Caco-2 (cell line): ENCODE measurements around the gene PLLP. TPM values are rescaled to one million over a fixed set of nuclear protein-coding genes. Genes with fewer than 3 reads are reported as not detected.
A peak's percentile ranks its signal among the peaks of the same experiment; 100 is the strongest.

Source experiments
- BruUV-seq: library from RNA; stranded (reverse); fragments of 400-500 nt; replicated peaks from 2 replicates; lab custom pipeline; 2021; lab: Mats Ljungman, UMichigan
- CTCF ChIA-PET: fragments of 300-600 bp; sonication (Branson Sonifier 250); formaldehyde crosslinking; loops from one replicate; lab custom pipeline; 2022; ENCODE audit warnings: antibody characterized with exemption; lab: Charles Lee
- POLR2A ChIA-PET: fragments of 300-600 bp; sonication (Branson Sonifier 250); formaldehyde crosslinking; loops from one replicate; lab custom pipeline; 2022; ENCODE audit warnings: antibody characterized with exemption; lab: Charles Lee
- DNase-seq, 2 experiments: peaks; one replicate each; pipeline versions ENCODE4 v3.0.0 to v3.0.0-alpha.2; 2020 to 2022
- H3K27me3 ChIP-seq: replicated peaks from 2 replicates; pipeline ENCODE4 v1.6.0; 2011; ENCODE audit warnings: low read length; ENCODE audit not compliant: control insufficient read depth, insufficient read depth
- H3K36me3 ChIP-seq: 2 replicates; pipeline ENCODE4 v1.5.1; 2011; ENCODE audit warnings: low read length; ENCODE audit not compliant: control insufficient read depth, insufficient read depth
- H3K4me1 ChIP-seq: fragments of 250-450 bp; sonication (Bioruptor Pico); 2 replicates; pipeline ENCODE4 v1.5.1; 2020; ENCODE audit warnings: mild to moderate bottlenecking
- H3K4me3 ChIP-seq: 2 replicates; pipeline ENCODE4 v1.5.1; 2011; ENCODE audit warnings: low read depth, mild to moderate bottlenecking, control low read depth, low read length
- H3K9me3 ChIP-seq: fragments of 250-450 bp; sonication (Bioruptor Pico); 2 replicates; pipeline ENCODE4 v1.5.1; 2020; ENCODE audit warnings: mild to moderate bottlenecking, moderate library complexity
- H3K27ac Mint-ChIP-seq: one replicate; pipeline ENCODE4 v1.8.0; 2022; ENCODE audit warnings: mixed read lengths; ENCODE audit not compliant: unreplicated experiment
- H3K27me3 Mint-ChIP-seq: one replicate; pipeline ENCODE4 v1.8.0; 2022; ENCODE audit warnings: mixed read lengths; ENCODE audit not compliant: insufficient read depth, unreplicated experiment
- H3K36me3 Mint-ChIP-seq: one replicate; pipeline ENCODE4 v1.8.0; 2022; ENCODE audit warnings: mild to moderate bottlenecking, mixed read lengths; ENCODE audit not compliant: insufficient read depth, unreplicated experiment
- H3K4me1 Mint-ChIP-seq: one replicate; pipeline ENCODE4 v1.8.0; 2022; ENCODE audit warnings: low read depth, mixed read lengths; ENCODE audit not compliant: unreplicated experiment
- H3K4me3 Mint-ChIP-seq: one replicate; pipeline ENCODE4 v1.8.0; 2022; ENCODE audit warnings: mild to moderate bottlenecking, moderate library complexity, mixed read lengths; ENCODE audit not compliant: unreplicated experiment
- H3K9me3 Mint-ChIP-seq: one replicate; pipeline ENCODE4 v1.8.0; 2022; ENCODE audit warnings: mixed read lengths; ENCODE audit not compliant: unreplicated experiment
- intact Hi-C: fragments of 100-400 bp; cut with micrococcal nuclease; formaldehyde crosslinking; loops from one replicate; pipeline ENCODE4 v1.10.0; 2022; ENCODE audit not compliant: unreplicated experiment
- total RNA-seq: library from RNA; stranded (reverse); gene quantifications from 2 replicates; pipeline ENCODE4 v1.2.3, GENCODE V29; 2022
- TF ChIP-seq, protein P1 (sequence below), 2 experiments: fragments of 200-600 bp in 1 of 2; IDR thresholded peaks; 1 replicate in 1 of 2; 2 replicates in 1 of 2; pipeline versions ENCODE4 v1.5.1 to v1.8.0; 2011 to 2022; ENCODE audit warnings: antibody characterized with exemption in 1 of 2, control low read depth in 1 of 2, inconsistent platforms in 1 of 2, low read depth in 1 of 2, low read length in 1 of 2, mild to moderate bottlenecking in 1 of 2, moderate library complexity in 1 of 2; ENCODE audit not compliant: insufficient read depth in 1 of 2, severe bottlenecking in 1 of 2, unreplicated experiment in 1 of 2

Gene PLLP
- total RNA-seq, 1 experiment from 2014 or later = 53.0 TPM

DNA sequence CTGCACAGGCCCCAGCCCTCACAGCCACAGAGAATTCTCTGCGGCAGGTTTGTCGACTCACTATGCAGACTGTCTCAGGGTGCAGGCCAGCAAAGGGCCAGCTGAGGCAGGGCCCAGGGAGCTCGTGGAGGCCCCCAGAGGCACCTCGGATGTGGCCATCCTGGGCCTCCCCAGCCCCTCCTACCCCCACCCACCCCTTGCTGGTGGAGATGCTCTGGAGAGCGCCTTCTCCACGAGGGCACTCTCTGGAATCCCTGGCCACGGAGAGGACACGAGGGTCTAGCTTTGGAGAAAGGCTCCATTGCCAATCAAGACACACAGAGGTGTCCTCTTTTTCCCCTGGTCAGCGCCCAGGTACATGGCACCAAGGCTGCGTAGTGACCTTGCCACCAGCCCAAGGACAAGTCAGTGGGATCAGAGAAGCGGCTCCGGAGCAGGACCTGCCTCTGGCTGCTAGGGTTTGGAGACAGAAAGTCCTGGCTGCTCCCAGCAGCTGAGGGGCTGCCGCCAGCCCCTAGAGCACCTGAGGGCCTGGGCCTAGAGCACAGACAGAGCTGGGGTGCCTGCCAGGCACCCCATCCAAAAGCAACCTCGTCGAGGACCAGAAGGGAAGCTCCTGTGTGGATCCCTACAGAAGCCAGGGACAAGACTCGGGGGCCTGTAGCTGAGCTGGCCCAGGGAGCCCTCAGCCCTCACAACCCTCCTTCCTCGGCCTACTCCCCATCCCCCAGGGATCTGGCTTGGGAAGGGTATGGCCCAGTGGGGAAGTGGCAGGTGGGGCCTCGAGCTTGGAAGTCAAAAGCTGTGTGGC, 20.7 kb downstream of the PLLP start:
- Mint-ChIP-seq H3K4me1 (peaks cover 7% of the 10 kb centered on the region), H3K9me3 (no peaks in the 10 kb centered on the region), H3K36me3 (peaks cover 13% of the 10 kb centered on the region), H3K4me3 (no peak overlapping the region), H3K27ac (no peak overlapping the region), H3K27me3 (no peaks in the 10 kb centered on the region)
- no TSS peak for BruUV-seq
- POLR2A ChIA-PET = no interaction called here
- Histone ChIP-seq H3K9me3 (no peaks in the 10 kb centered on the region), H3K4me3 (no peak overlapping the region), H3K27me3 (no peaks in the 10 kb centered on the region), H3K36me3 (0 out of 2 replicates have a peak, but pooled peaks cover 2% of the 10 kb centered on the region), H3K4me1 (peaks cover 7% of the 10 kb centered on the region)
- DNase-seq = no peak
- CTCF ChIA-PET = interaction anchor here (0.6 kb wide), 1 partner anchor 78 kb away, joined by 3 read pairs; the partner anchor contains the start of gene PSME3IP1
- TF ChIP-seq, protein P1, sequence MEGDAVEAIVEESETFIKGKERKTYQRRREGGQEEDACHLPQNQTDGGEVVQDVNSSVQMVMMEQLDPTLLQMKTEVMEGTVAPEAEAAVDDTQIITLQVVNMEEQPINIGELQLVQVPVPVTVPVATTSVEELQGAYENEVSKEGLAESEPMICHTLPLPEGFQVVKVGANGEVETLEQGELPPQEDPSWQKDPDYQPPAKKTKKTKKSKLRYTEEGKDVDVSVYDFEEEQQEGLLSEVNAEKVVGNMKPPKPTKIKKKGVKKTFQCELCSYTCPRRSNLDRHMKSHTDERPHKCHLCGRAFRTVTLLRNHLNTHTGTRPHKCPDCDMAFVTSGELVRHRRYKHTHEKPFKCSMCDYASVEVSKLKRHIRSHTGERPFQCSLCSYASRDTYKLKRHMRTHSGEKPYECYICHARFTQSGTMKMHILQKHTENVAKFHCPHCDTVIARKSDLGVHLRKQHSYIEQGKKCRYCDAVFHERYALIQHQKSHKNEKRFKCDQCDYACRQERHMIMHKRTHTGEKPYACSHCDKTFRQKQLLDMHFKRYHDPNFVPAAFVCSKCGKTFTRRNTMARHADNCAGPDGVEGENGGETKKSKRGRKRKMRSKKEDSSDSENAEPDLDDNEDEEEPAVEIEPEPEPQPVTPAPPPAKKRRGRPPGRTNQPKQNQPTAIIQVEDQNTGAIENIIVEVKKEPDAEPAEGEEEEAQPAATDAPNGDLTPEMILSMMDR (IDR thresholded peaks at IDR 0.05; ENCODE audit: insufficient read depth in 1 of 2, low read depth in 1 of 2, low read length in 1 of 2, severe bottlenecking in 1 of 2, unreplicated experiment in 1 of 2) = no peak
- intact Hi-C loops = no loop called here

DNA sequence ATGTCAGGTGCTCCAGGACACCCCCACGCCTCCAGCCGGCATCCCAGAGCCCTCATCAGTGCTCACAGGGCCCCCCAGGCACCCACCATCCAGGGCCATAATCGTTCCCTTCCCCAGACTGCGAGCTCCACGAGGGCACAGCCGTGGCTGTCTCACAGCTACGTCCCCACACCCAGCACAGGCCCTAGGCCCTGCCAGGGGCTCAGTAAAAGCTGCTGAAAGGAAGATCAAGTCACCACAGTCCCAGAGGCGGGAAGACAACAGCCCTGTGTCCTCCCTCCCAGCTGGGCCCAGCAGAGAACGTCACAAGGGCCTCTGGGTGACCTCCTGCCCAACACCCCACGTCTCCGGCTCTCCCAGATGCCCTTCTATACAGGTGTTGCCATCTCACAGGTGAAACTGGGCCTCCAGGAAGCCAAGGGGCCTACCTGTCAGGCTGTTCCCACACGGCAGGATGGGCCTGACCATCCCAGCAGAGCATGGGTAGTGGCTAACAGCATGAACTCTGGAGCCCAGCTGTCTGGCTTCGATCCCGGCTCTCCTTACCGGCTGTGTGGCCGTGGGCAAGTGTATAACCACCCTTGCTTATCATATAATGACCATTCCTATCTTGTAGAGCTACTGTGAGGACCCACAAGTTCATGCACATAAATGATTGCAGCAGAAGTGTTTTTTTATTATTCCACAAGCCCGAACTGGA, 21.5 kb downstream of the PLLP start:
- Mint-ChIP-seq H3K27ac (no peak overlapping the region), H3K27me3 (no peaks in the 10 kb centered on the region), H3K36me3 (peaks cover 19% of the 10 kb centered on the region), H3K4me1 (peaks cover under 1% of the 10 kb centered on the region), H3K4me3 (no peak overlapping the region), H3K9me3 (no peaks in the 10 kb centered on the region)
- POLR2A ChIA-PET = no interaction called here
- TF ChIP-seq, protein P1 (IDR thresholded peaks at IDR 0.05; ENCODE audit: insufficient read depth in 1 of 2, low read depth in 1 of 2, low read length in 1 of 2, severe bottlenecking in 1 of 2, unreplicated experiment in 1 of 2) = no peak
- BruUV-seq = no TSS peak
- Histone ChIP-seq H3K27me3 (no peaks in the 10 kb centered on the region), H3K9me3 (no peaks in the 10 kb centered on the region), H3K4me1 (no peaks in the 10 kb centered on the region; the same call in 1 of the 2 replicates), H3K4me3 (no peak overlapping the region), H3K36me3 (0 out of 2 replicates have a peak, but pooled peaks cover 2% of the 10 kb centered on the region)
- DNase-seq = peak in 1 of 2 experiments; percentile 32
- intact Hi-C loops = no loop called here
- CTCF ChIA-PET = interaction anchor here (0.6 kb wide), 1 partner anchor 77 kb away, joined by 3 read pairs; the partner anchor contains the start of gene PSME3IP1

DNA sequence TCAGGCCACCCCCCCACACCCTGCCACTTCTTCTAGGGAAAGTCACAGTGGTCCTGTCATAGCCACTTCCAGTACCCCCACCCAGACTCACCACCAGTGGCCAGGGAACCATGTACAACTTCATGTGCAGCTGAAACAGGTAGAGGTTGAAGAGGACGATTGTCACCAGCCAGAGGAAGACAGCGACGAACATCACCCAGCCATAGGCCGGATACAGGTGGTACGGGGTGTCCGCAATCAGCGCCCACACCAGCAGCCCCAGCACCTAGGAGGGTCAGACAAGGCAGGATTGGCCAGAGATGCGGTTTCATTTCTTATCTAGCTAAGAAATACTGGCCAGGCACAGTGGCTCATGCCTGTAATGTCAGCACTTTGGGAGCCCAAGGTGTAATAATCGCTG, 22.7 kb downstream of the PLLP start:
- H3K4me1 Mint-ChIP-seq = no peaks in the 10 kb centered on the region
- intact Hi-C loops = no loop called here
- no peaks in the 10 kb centered on the region for H3K27me3 ChIP-seq
- no peaks in the 10 kb centered on the region; the same call in 1 of the 2 replicates for H3K4me1 ChIP-seq
- H3K36me3 ChIP-seq = 0 out of 2 replicates have a peak, but pooled peaks cover 2% of the 10 kb centered on the region
- TF ChIP-seq, protein P1 (IDR thresholded peaks at IDR 0.05; ENCODE audit: insufficient read depth in 1 of 2, low read depth in 1 of 2, low read length in 1 of 2, severe bottlenecking in 1 of 2, unreplicated experiment in 1 of 2) = no peak
- no peaks in the 10 kb centered on the region for H3K27me3 Mint-ChIP-seq
- no peak overlapping the region for H3K4me3 Mint-ChIP-seq
- H3K4me3 ChIP-seq = no peak overlapping the region
- H3K9me3 Mint-ChIP-seq = no peaks in the 10 kb centered on the region
- no TSS peak for BruUV-seq
- H3K9me3 ChIP-seq = no peaks in the 10 kb centered on the region
- ChIA-PET CTCF (no interaction called here), POLR2A (no interaction called here)
- DNase-seq = peak in 1 of 2 experiments; percentile 22
- peaks cover 28% of the 10 kb centered on the region for H3K36me3 Mint-ChIP-seq
- H3K27ac Mint-ChIP-seq = no peak overlapping the region
